ENCODE measurements around the gene ARID1B. TPM values are rescaled to one million over a fixed set of nuclear protein-coding genes. Genes with fewer than 3 reads are reported as not detected.

Gene ARID1B
- polyA plus RNA-seq, 1 experiment = 19.2 TPM

- ChIA-PET CTCF (no interaction called here), POLR2A (no interaction called here)
- no peak for TF ChIP-seq CTCF (IDR thresholded peaks at IDR 0.05; ENCODE audit: low read depth, low read length)
- Histone ChIP-seq H3K27ac (ENCODE audit: low read depth, low read length) (no peak overlapping the region), H3K9me3 (ENCODE audit: control insufficient read depth, insufficient read depth, low read length) (no peaks in the 10 kb centered on the region), H3K4me3 (ENCODE audit: low read depth, low read length) (no peak overlapping the region), H3K27me3 (ENCODE audit: control insufficient read depth, insufficient read depth, low read length) (no peaks in the 10 kb centered on the region)
- no peak for DNase-seq (ENCODE audit: low read depth, low spot score)
Observed at GRCh38 chr6:156863504-156863903, 86.3 kb downstream of the ARID1B start.

- TF ChIP-seq CTCF (IDR thresholded peaks at IDR 0.05; ENCODE audit: low read depth, low read length) = no peak
- POLR2A ChIA-PET = no interaction called here
- Histone ChIP-seq H3K27ac (ENCODE audit: low read depth, low read length) (no peak overlapping the region), H3K4me3 (ENCODE audit: low read depth, low read length) (no peak overlapping the region), H3K9me3 (ENCODE audit: control insufficient read depth, insufficient read depth, low read length) (no peaks in the 10 kb centered on the region), H3K27me3 (ENCODE audit: control insufficient read depth, insufficient read depth, low read length) (no peaks in the 10 kb centered on the region)
- CTCF ChIA-PET = interaction anchor here (0.9 kb wide), 1 partner anchor 182 kb away, joined by 3 read pairs; no protein-coding TSS in a partner anchor
- no peak for DNase-seq (ENCODE audit: low read depth, low spot score)
Observed at GRCh38 chr6:156864557-156864956, 87.4 kb downstream of the ARID1B start.

GRCh38 chr6:156865019-156865629, 87.9 kb downstream of the ARID1B start:
- no peak overlapping the region for H3K27ac ChIP-seq (ENCODE audit: low read depth, low read length)
- DNase-seq (ENCODE audit: low read depth, low spot score) = no peak
- no peaks in the 10 kb centered on the region for H3K9me3 ChIP-seq (ENCODE audit: control insufficient read depth, insufficient read depth, low read length)
- TF ChIP-seq CTCF (IDR thresholded peaks at IDR 0.05; ENCODE audit: low read depth, low read length) = no peak
- H3K27me3 ChIP-seq (ENCODE audit: control insufficient read depth, insufficient read depth, low read length) = no peaks in the 10 kb centered on the region
- POLR2A ChIA-PET = no interaction called here
- H3K4me3 ChIP-seq (ENCODE audit: low read depth, low read length) = no peak overlapping the region
- CTCF ChIA-PET = interaction anchor here (0.9 kb wide), 1 partner anchor 181 kb away, joined by 3 read pairs; no protein-coding TSS in a partner anchor

- Histone ChIP-seq H3K27ac (ENCODE audit: low read depth, low read length) (no peak overlapping the region), H3K27me3 (ENCODE audit: control insufficient read depth, insufficient read depth, low read length) (no peaks in the 10 kb centered on the region), H3K9me3 (ENCODE audit: control insufficient read depth, insufficient read depth, low read length) (no peaks in the 10 kb centered on the region), H3K4me3 (ENCODE audit: low read depth, low read length) (peak overlapping the region; percentile 33)
- no peak for TF ChIP-seq CTCF (IDR thresholded peaks at IDR 0.05; ENCODE audit: low read depth, low read length)
- ChIA-PET POLR2A (no interaction called here), CTCF (interaction anchor here (0.6 to 0.8 kb wide), 2 partner anchors 179 to 1551 kb away, joined by 3 to 4 read pairs; no protein-coding TSS in a partner anchor)
- no peak for DNase-seq (ENCODE audit: low read depth, low spot score)
Observed at GRCh38 chr6:156866220-156867015, 89.2 kb downstream of the ARID1B start.

GRCh38 chr6:156867121-156867520, 89.9 kb downstream of the ARID1B start:
- Histone ChIP-seq H3K27me3 (ENCODE audit: control insufficient read depth, insufficient read depth, low read length) (no peaks in the 10 kb centered on the region), H3K9me3 (ENCODE audit: control insufficient read depth, insufficient read depth, low read length) (no peaks in the 10 kb centered on the region), H3K27ac (ENCODE audit: low read depth, low read length) (no peak overlapping the region), H3K4me3 (ENCODE audit: low read depth, low read length) (peak overlapping the region; percentile 30)
- no peak for TF ChIP-seq CTCF (IDR thresholded peaks at IDR 0.05; ENCODE audit: low read depth, low read length)
- ChIA-PET CTCF (interaction anchor here (0.8 kb wide), 1 partner anchor 179 kb away, joined by 3 read pairs; no protein-coding TSS in a partner anchor), POLR2A (no interaction called here)
- no peak for DNase-seq (ENCODE audit: low read depth, low spot score)

All from AG04450 (cell line).